GM19372 (cell line): ENCODE data around the gene GPR61.

ENCODE experiments used
- ATAC-seq: cut with Tn5 transposase; IDR thresholded peaks from one replicate; pipeline ENCODE4 v1.9.1; 2021; ENCODE audit warnings: mild to moderate bottlenecking, low read depth, moderate library complexity; ENCODE audit not compliant: unreplicated experiment

Gene GPR61

GRCh38 chr1:109539676-109540075 is at the start of gene GPR61:
Gene GPR61 (plus strand): TSS chr1:109539872. CDS start chr1:109543023, 3,151 bp downstream.
- no peak for ATAC-seq

DNA sequence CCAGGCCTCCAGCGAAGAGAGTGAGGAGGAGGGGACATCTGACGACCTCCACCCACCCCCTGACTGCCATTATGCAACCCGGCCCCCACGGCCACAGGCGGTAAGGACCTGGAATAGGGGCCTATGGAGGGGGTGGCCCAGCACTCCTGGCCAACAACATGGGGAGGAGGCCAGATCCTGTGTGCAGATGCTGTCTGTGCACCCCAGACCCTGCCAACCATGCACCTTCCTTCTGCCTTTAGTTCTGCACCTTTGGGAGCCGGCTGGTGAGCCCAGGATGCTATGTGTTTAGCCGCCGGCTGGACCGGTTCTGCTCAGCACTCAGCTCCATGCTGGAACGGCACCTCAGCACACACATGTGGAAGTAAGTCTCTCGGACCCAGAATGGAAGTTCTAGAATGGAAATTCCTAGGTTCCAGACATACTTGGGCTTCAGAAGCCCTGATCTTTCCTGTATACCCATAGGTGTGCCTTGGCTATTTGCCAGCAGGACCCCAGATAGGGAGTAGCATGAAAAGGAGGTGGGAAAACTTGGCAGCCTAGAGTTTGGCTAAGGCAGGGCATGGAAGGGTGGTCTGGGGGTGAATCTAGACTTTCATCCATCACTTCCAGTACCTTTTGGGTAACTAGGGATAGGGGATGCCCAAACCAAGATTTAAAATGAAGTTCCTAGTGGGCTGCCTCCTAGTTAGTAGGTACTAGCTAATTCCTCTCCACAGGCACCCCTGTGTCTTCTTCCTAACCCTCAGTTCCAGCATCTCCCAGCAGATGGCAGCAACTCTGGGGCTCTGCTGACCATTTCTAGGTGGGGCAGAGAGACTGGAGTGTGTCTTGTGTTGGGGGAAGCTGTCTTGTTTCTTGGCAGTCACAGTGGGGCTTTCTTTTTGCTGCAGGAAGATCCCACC is 49.4 kb upstream of the GPR61 start:
- no peak for ATAC-seq

GRCh38 chr1:109490934-109491302 is 48.8 kb upstream of the GPR61 start:
- no peak for ATAC-seq

DNA sequence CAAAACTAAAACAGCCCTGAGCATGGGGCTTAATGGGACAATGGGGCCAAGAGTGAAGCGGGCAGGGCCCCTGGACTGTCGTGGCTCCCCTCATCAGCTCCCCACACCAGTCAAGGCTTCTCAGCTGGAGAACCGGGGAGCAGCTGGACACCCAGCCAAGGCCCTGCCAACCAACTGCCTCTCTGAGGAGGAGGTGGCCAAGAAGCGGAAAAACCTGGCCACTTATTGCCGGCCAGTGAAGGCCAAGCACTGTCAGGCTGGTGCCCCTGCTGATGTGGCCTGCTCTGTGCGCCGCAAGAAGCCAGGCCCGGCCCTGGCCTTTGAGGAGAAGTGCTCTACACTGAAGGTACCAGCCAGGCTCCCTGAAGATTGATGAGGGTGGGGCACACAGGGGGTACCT is 48.3 kb upstream of the GPR61 start:
- ATAC-seq, result no peak

DNA sequence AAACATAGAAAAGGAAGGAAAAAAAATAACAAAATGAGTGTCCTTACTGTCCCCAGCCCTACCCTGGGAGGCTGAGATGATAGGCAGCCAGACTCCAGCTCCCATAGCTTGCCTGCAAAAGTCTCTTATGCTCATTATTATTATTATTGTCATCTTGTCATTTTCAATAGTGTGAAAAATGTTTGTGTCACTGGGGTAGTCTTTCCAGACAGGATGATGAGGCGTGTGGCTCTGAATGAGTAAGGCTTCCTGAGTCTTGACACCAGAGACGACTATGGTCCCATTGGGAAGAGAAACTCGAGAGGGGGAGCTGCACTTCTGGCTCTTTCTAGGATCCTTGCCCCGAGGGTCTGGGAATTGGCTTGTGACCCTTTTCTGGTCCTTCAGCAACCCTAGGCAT is 46.9 kb upstream of the GPR61 start:
- no peak for ATAC-seq

DNA sequence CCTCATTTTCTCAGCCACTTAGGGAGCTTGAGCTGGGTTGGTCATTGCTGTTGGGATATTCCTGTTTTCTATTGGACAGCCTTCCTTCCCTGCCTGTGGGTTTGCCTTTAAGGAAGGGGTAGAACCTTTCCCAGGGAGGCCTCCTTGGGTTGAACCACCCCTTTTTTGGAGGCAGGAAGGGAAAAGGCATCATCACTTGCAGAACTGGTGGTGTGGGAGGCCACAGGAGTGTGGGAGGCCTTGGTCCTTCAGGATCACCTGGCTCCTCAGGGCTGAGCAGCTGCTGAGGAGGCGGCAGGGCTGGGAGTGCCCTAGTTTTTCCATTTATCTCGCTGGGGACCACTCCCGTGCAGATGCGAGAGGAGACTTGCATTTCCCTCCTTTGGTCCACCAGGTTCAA is 46.4 kb upstream of the GPR61 start:
- no peak for ATAC-seq

GRCh38 chr1:109493805-109494539 is 45.7 kb upstream of the GPR61 start, which contains the start of gene CYB561D1:
Gene CYB561D1 (plus strand): TSS chr1:109494094. CDS start chr1:109494140, 46 bp downstream.
- peak; percentile 79 for ATAC-seq

DNA sequence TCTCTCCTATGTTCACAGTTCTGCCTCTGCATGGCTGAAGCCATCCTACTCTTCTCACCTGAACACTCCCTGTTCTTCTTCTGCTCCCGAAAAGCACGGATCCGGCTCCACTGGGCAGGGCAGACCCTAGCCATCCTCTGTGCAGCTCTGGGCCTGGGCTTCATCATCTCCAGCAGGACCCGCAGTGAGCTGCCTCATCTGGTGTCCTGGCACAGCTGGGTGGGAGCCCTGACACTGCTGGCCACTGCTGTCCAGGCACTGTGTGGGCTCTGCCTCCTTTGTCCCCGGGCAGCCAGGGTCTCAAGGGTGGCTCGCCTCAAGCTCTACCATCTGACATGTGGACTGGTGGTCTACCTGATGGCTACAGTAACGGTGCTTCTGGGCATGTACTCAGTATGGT is 43.9 kb upstream of the GPR61 start:
- ATAC-seq, result no peak

DNA sequence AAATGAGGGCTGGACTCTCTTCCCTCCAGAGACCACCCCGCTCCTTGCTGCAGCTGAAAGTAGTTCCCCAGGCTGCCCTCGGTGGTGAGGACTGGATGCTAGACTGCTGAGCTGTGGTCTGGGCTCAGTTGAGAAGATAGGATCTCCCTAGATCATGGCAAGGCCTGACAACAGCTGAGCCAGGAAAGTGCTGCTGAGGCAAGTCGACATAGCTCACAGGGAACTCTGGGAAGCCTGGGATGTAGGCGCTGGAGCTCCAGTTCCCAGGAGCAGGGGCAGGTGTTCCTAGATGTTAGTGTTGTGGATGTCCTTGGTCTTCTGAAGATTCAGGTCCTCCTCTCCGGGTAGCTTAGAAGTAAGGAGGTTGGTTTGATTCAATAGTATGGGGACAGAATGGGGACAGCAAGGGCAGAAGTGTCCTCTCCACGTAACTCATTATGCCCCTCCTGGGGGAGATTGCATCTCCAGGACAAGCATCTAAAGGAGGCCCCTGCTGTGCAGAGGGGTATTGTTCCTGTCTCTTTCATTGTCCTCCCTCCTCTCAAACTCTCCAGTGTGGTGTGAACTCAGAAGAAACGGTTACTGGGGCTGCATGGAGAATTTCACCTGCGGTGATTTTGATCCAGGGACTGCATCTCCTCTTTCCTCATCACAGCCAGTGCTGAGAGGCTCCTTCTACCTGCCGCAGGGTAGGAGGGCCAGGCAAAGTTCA is 42.1 kb upstream of the GPR61 start:
- ATAC-seq, result no peak

DNA sequence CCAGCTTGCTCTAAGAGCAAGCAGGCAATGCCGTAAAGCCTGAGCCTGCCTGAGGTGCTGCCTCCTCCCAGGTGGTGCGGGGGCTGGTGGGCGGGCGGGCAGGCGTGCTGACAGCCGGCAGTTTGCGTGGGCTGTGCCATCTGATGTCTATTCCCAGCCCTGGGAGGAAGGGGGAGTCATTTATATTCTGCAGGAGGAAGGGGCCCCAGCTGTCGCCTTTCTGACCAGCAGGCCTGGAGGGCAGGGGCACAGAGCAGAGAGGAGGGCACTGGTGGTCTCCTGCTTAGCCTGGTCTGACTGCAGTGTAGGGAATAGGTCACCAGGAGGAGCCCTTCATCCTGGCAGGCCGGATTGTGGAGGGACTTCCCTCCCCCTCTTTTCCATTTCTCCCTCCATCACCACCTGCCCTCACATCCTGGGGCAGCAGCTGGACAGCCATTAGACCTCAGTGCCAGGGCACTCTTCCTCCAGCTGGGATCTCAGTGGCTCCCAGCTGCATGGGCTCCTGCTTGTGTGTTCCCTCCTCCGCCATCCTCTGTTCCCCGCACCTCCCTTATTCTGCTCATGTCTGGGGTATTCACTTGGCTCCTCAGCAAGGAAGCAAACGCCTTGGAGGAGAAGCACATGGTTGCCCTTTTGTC is 41.4 kb upstream of the GPR61 start:
- ATAC-seq, result no peak

- ATAC-seq, result no peak
These were observed 40.6 kb upstream of the GPR61 start for GRCh38 chr1:109499081-109499480.

DNA sequence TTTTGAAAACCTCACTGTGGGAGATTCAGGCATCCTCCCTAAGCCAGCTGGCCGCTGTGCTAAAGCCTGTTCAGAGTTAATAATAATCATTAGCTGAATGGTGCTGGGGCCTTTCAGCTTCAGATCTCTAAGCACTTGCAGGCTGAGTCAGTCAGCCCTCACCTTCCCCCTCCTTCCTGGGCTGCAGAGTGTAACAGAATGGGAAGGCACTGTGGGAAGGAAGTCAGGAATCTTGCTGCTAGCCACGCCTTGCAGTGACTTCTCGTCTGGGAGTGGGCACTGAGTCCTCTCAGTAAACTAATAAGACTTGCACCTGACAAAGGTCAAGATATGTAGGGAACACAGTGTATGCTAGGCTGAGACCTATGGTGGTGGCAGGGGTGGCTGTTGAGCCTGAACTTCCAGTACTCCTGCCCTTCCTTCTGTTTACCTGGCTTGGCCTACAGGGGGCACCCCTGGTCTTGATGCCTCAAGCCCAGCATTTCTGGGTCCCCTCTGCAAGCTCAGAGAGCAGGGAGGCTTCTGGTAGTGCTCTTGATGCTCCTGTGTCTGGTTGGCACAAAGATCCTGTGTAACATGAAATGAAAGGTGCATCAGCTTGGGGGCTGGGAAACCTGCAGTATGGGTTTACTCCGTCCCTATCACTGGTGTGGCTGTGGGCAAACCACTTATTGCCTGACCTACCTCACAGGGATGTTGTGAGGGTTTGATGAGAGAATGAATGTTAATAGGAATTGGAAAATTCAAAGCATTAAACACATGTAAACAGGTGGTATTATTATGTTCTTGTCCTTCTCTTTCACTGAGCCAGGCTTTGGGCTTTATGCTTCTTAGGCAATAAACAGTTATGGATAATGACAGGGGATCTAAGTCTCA is 39.8 kb upstream of the GPR61 start:
- no peak for ATAC-seq

GRCh38 chr1:109500941-109501381 is 38.7 kb upstream of the GPR61 start:
- ATAC-seq, result no peak

DNA sequence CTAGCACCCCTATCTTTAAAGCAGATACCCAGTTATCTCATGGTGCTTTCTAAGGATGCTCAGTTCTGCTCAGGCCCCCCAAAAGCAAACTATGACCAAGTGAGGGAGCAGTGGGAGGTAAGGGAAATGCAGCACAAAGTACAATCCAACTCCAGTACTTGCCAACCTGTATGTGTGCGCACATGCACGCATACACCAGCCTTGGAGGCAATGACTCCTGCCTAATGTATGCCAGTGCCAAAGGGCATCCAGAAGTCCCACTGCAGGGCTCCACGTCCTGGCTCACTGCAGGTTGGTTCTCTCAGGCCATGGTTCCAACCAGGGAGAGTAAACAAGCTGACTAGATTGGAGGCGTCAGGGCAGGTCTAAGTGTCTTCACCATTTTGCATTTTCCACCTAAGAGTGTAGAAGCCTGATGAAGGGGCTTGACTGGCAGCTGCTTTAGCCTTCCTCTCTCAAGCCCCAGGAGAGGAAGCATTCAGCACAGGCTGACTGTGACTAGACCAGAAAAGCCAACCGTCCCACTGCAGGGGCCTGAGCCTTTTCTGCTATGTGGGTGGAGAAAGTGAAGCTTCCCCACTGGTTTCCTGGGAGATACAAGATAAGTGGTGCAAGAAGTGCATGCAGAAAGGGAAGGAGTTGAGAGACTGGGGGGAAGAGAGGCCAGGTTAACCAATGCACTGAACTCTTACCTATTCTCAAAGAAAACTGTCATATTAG is 37.9 kb upstream of the GPR61 start:
- ATAC-seq, result no peak

DNA sequence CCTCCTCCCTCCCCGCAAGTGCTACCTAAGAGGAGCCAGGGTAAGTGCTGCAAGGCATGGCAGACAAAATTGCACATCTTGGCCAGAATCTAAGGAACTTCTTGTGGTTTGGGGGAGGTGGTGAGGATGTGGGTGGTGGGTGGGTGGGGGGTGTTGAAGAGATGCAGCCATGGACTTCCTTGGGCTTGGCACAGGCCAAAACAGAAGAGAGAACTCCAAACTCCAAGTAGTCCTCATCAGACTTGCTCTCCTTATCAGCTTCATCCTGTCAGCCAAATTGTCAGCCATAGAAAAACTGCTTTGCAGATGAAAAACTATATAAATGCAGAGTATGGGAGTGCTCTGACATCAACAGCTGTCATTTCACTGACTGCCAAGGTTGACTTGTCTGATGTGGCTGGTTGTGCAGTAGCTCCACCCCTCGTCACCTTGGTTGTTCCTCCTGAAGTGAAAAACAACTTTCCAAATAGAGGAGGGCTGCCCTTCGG is 37.3 kb upstream of the GPR61 start:
- ATAC-seq, result no peak

DNA sequence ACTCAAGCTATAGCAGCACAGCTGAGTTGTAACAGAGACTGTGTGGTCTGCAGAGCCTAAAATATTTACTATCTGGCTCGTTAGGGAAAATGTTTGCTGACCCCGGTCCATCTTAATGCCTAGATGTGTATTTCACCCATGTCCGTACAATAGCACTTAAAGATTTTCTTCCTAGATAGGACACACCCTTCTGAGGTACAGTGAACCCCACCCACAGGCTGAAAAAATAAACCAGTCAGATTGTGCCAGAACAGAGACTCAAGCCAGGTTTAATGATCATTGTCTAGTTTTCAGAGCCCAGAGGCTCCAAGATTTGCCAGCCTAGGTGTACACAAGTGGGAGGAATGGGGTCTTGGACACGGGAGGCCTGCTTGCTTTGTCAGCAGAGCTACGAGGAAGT is 35.7 kb upstream of the GPR61 start:
- ATAC-seq, result no peak

GRCh38 chr1:109504974-109505373 is 34.7 kb upstream of the GPR61 start:
- no peak for ATAC-seq

DNA sequence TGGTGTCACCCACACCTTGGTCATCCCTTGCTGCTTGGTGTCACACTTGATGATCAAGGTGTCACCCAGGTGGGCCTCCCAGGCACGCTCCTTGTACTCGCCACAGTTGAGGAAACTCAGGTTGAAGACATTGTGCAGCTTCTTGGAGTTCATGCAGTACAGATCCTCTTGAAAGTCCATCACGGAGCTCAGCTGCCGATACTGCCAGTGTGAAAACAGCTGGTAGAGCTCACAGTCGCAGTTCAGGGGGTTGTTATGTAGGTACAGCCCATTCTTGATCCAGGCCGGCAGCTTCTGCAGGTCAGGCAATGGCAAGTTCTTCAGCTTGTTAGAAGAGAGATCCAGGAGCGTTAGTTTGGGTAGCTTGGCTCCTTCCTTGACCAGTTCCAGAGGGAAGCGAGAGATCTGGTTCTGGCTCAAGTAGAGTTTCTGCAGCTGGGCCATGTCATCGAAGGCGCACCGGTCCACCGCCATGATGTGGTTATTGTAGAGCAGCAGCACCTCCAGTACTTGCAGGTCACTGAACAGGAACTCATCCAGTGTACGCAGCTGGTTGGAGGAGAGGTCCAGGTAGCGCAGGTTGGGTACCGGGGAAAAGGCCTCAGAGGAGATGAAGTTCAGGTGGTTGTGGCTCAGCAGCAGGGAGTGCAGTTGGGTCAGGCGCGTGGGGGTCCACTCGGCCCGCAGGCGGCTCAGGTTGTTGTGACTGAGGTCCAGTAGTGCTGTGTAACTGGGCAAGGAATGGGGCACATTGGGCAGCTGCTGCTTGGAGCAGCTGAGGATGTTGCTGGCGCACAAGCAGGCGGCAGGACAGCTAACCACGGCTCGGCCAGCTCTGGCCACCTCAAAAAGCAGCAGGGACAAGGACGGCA is 31.4 kb upstream of the GPR61 start:
- no peak for ATAC-seq
